OCI-LY7 (cell line): ENCODE measurements around the gene GCHFR. TPM values are rescaled to one million over a fixed set of nuclear protein-coding genes. Genes with fewer than 3 reads are reported as not detected.

Source experiments
- BruUV-seq: library from RNA; stranded (reverse); fragments of 400-500 nt; replicated peaks from 2 replicates; lab custom pipeline; 2021; lab: Mats Ljungman, UMichigan
- CTCF ChIA-PET: fragments of 300-600 bp; sonication (Branson Sonifier 250); formaldehyde crosslinking; loops from one replicate; lab custom pipeline; 2022; ENCODE audit warnings: antibody characterized with exemption; ENCODE audit not compliant: unreplicated experiment; lab: Charles Lee
- POLR2A ChIA-PET: fragments of 300-600 bp; sonication (Branson Sonifier 250); formaldehyde crosslinking; loops from one replicate; lab custom pipeline; 2022; ENCODE audit warnings: antibody characterized with exemption; lab: Charles Lee
- DNase-seq: peaks from one replicate; pipeline ENCODE4 v3.0.0-alpha.2; 2015; ENCODE audit warnings: low spot score
- H2AFZ ChIP-seq: fragments of 200-600 bp; sonication (generic), shearing (Covaris generic); 2 replicates; pipeline ENCODE4 v1.6.1; 2014; ENCODE audit warnings: mild to moderate bottlenecking, antibody characterized with exemption, low read length, moderate library complexity
- H3K27ac ChIP-seq: fragments of 200-600 bp; sonication (generic); 2 replicates; pipeline ENCODE4 v1.5.1; 2014; ENCODE audit warnings: mixed run types, low read depth, mild to moderate bottlenecking, moderate library complexity, low read length, inconsistent platforms; ENCODE audit not compliant: poor library complexity, severe bottlenecking
- H3K36me3 ChIP-seq: fragments of 200-600 bp; sonication (generic); 2 replicates; pipeline ENCODE4 v1.6.1; 2014; ENCODE audit warnings: mild to moderate bottlenecking, antibody characterized with exemption, low read length, moderate library complexity, mixed read lengths; ENCODE audit not compliant: insufficient read depth
- H3K4me1 ChIP-seq: fragments of 200-600 bp; sonication (generic); 2 replicates; pipeline ENCODE4 v1.5.1; 2014; ENCODE audit warnings: mild to moderate bottlenecking, low read length; ENCODE audit not compliant: insufficient read depth, poor library complexity, severe bottlenecking
- H3K4me2 ChIP-seq: fragments of 200-600 bp; sonication (generic); 2 replicates; pipeline ENCODE4 v1.6.1; 2014; ENCODE audit warnings: mild to moderate bottlenecking, low read length
- H3K4me3 ChIP-seq: fragments of 200-600 bp; sonication (generic); 2 replicates; pipeline ENCODE4 v1.5.1; 2014; ENCODE audit warnings: mild to moderate bottlenecking, low read depth, low read length; ENCODE audit not compliant: poor library complexity, severe bottlenecking
- H3K79me2 ChIP-seq: fragments of 200-600 bp; sonication (generic); 2 replicates; pipeline ENCODE4 v1.6.1; 2016; ENCODE audit warnings: low read depth, mild to moderate bottlenecking, low read length, moderate library complexity, mixed read lengths; ENCODE audit not compliant: insufficient read depth
- H3K9me2 ChIP-seq: fragments of 200-600 bp; sonication (generic); 2 replicates; pipeline ENCODE4 v1.6.1; 2016; ENCODE audit warnings: mild to moderate bottlenecking, low read length, mixed read lengths; ENCODE audit not compliant: insufficient read depth
- H3K9me3 ChIP-seq: fragments of 200-600 bp; sonication (generic); 2 replicates; pipeline ENCODE4 v1.6.1; 2014; ENCODE audit warnings: mild to moderate bottlenecking, mixed run types, low read length, mixed read lengths
- H4K20me1 ChIP-seq: fragments of 200-600 bp; sonication (generic); 2 replicates; pipeline ENCODE4 v1.6.1; 2014; ENCODE audit warnings: mild to moderate bottlenecking, antibody characterized with exemption, low read length, moderate library complexity, mixed read lengths; ENCODE audit not compliant: insufficient read depth
- CTCF ChIP-seq: fragments of 200-600 bp; sonication (generic); conservative IDR thresholded peaks from 2 replicates; pipeline ENCODE4 v1.5.1; 2014; ENCODE audit warnings: mild to moderate bottlenecking, antibody characterized with exemption, low read length, moderate library complexity, mixed read lengths
- EZH2phosphoT487 ChIP-seq: fragments of 200-600 bp; sonication (generic); IDR thresholded peaks from 2 replicates; pipeline ENCODE4 v1.6.1; 2018; ENCODE audit warnings: low read depth, borderline replicate concordance, mild to moderate bottlenecking, mixed run types, antibody characterized with exemption, low read length, moderate library complexity, mixed read lengths
- intact Hi-C: fragments of 100-400 bp; cut with micrococcal nuclease; formaldehyde crosslinking; loops from one replicate; pipeline ENCODE4 v1.10.0; 2022; ENCODE audit not compliant: unreplicated experiment
- total RNA-seq, 2 experiments: library from RNA; depleted of rRNA in 1 of 2; stranded (reverse); fragments of >200 nt in 1 of 2; shearing (Covaris generic) in 1 of 2; gene quantifications; 2 replicates each; pipeline ENCODE4 v1.2.3, GENCODE V29; 2014 to 2022

Gene GCHFR
- total RNA-seq, 2 experiments from 2014 or later: 75.7 to 97.4 TPM

- Histone ChIP-seq H3K27ac (no peak overlapping the region), H2AFZ (peak overlapping the region; percentile 56; the same call in 1 of the 2 replicates), H3K79me2 (peaks cover 16% of the 10 kb centered on the region; the same call in 1 of the 2 replicates), H3K9me3 (no peaks in the 10 kb centered on the region), H3K4me1 (peaks cover 19% of the 10 kb centered on the region), H4K20me1 (no peaks in the 10 kb centered on the region), H3K9me2 (no peaks in the 10 kb centered on the region), H3K4me2 (peak overlapping the region; percentile 80), H3K4me3 (peak overlapping the region; percentile 78), H3K36me3 (peaks cover 5% of the 10 kb centered on the region; the same call in 1 of the 2 replicates)
- no TSS peak for BruUV-seq
- intact Hi-C loops: loop anchor here (1.0 to 2.0 kb wide), 3 partner anchors 39 to 87 kb away; partner anchors contain the start of genes C15orf62 and RMDN3
- CTCF ChIA-PET: interaction anchor here (0.6 to 1.1 kb wide), 2 partner anchors 107 to 371 kb away, joined by 3 to 4 read pairs; no protein-coding TSS in a partner anchor
- no peak for DNase-seq
- POLR2A ChIA-PET: interaction anchor here (0.5 to 1.0 kb wide), 4 partner anchors 39 to 108 kb away, joined by 3 to 4 read pairs (median 4); partner anchors contain the start of gene VPS18
- TF ChIP-seq EZH2phosphoT487: no peak
- TF ChIP-seq CTCF: no peak
Observed at GRCh38 chr15:40807888-40808461, 44.1 kb downstream of the GCHFR start.

DNA sequence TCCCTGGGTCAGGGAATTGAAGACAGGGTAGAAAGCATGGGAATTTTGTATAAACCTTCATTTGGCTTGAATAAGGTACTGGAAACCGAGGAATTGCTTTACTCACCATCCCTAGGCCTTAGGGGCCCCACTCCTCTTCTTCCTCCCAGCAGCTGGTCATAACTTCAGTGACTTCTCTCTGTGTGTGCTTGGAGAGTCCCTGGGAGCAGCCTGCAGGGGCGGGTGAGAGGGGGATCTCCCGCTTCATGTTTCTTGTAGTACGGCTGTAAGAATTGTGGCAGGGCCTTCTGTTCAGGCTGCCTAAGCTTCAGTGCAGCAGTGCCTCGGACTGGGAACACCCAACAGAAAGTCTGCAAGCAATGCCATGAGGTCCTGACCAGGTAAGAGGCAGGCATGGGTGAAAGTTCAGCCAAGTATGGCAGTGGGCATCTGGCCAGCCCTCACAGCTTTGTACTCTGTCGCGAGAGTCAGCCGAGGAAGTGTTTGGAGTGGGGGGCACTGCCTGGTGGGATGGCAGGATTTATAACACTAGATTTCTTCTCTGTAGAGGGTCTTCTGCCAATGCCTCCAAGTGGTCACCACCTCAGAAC, 45.1 kb downstream of the GCHFR start:
- Histone ChIP-seq H3K79me2 (peaks cover 16% of the 10 kb centered on the region; the same call in 1 of the 2 replicates), H3K9me3 (no peaks in the 10 kb centered on the region), H3K27ac (no peak overlapping the region), H3K4me2 (peak overlapping the region; percentile 80), H3K4me1 (peaks cover 19% of the 10 kb centered on the region), H2AFZ (no peak overlapping the region), H3K4me3 (peak overlapping the region; percentile 78), H3K9me2 (no peaks in the 10 kb centered on the region), H4K20me1 (no peaks in the 10 kb centered on the region), H3K36me3 (peaks cover 12% of the 10 kb centered on the region; the same call in 1 of the 2 replicates)
- BruUV-seq: TSS peak; percentile 44
- no peak for DNase-seq
- TF ChIP-seq EZH2phosphoT487: no peak
- no peak for TF ChIP-seq CTCF
- intact Hi-C loops: no loop called here
- ChIA-PET CTCF (no interaction called here), POLR2A (interaction anchor here (0.7 kb wide), 1 partner anchor 83 kb away, joined by 3 read pairs; no protein-coding TSS in a partner anchor)
